Measurements from ENCODE around the gene HCN2.
"Not testable (repeated sequence)": the region's sequence is repeated elsewhere in the genome, so short reads cannot be mapped to it uniquely, and the experiment has no call there.

Gene HCN2

DNA sequence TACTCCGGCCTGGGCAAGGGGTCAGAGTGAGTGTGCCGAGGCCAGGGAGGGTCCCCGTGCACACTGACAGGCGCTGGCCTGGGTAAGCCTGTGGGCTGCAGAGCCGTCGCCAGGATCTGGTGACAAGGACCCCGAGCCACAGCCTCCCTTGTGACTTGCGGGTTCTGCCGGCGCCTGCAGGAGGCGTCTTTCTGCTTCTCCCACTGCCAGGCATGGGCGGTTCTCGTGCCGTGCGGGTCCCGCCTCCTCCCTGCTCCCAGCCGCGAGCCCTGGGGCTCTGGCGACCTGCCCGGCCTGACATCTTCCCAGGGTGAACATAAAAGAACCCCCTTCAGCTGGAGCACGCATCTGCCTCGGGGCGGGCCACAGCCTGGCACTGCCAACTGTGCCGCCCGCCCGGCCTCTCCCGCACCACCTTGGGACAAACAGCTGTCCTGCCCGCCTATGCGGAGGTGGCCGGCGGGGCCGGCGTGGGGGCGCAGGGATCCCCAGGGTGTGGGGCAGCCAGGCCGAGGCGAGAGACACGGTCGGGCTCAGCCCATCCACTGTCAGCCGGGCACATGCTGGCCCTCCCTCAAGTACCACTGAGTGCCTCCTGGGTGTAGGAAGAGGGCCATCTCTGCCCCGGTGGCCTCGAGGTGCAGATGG lies 1.5 kb upstream of the HCN2 start:
- DNase-seq = peak; percentile 80

DNA sequence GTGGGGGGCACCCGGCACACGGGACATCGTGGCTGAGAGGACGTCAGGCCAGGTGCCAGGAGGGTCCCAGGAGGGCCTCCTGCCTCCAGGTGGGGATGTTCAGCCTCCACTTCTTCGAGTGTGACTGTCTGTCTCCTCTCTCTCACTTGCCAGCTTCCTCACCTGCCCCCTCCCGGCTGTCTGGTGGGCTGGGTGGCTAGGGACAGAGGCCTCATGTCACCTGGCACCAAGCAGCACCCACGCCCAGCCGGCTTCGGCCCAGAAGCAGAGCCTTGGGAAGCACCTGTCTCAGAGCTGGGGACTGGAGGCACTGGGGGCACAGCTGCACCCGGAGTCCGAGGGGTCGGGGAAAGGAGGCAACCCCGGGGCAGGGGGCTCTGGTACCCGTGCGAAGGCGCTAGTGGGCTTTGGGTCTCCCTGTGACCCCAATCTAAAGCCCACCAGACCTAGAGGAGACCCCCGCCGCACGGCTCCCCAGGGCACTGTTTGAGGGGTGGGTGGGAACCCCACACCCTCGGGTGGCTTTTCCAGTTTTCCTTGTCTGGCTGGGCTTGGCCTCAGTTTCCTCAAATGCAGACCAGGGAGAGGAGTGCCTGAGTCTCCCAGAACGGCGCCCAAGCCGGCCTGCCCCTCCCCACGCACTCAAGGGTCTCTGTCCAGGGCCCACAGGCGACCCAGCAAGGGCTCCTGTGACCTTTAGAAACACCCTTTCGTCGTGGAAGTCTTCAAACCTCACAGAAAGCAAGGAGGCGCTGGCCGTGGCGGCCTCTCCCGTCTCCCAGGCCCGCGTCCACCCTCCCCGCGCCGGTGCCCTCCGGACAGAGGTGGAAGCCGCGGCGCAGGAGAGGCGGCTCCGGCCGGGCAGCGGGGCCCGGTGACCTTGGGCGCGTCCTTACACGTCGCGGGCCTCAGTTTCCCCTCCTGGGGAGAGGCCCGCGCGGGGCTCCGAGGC lies 664 bp upstream of the HCN2 start:
- DNase-seq = no peak

GRCh38 chr19:590396-590745 lies 690 bp downstream of the HCN2 start:
- no peak for DNase-seq

DNA sequence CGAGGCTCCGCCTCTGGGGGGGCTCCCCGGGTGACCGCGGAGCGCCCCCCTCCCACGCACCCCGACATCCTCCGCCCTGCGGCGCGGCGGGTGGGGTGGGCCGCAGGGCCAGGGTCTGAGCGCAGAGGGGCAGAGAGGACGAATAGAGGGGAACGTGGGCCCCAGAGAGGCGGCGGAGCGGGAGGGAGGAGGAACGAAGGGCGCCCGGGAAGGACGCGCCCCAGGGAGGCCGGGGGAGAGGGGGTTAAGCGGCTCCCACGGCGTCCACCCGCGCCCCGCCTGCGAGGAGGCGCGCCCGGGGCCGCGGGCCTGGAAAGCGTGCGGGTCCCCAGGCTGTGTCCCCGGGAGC lies 1.0 kb downstream of the HCN2 start:
- DNase-seq = no peak

DNA sequence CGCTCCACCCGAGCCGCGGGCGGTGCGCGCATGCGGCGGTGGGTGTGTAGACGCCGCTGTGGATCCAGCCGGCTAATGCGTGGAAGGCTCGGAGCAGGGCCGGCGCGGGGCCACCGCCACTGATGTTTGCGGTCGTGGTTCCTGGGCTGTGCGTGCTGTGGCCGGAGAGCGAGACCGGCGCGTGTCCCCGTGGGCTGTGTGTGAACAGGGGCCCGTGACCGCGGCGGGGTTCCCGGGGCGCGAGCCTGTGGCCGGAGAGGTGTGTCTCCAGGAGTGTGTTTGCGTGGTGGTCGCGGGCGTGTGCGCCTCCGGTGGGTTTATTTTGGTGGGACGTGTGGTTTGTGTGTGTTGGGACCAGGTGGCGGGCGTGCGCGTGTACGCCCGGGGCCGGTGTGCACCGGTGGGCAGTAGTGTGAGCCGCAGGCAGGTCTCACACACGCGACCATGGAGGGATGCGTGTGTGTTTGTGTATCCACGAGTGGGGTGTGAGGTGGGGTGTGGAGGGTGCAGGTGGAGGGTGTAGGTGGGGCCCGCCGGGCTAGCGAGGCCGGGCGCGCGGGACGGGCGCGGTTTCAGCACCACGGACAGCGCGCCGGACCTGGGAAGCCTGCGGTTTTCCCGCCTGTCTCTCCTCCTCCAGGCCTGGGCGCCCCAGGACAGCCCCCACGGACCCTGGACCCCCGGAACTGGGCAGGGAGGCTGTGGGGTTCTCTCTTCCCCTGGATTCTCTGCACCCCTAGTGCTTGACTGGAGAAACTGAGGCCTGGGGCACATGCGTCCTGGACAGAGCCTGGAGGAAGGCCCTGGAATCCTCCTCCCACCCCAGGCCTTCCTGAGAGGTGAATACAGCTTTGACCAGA lies 1.6 kb downstream of the HCN2 start:
- DNase-seq = no peak

DNA sequence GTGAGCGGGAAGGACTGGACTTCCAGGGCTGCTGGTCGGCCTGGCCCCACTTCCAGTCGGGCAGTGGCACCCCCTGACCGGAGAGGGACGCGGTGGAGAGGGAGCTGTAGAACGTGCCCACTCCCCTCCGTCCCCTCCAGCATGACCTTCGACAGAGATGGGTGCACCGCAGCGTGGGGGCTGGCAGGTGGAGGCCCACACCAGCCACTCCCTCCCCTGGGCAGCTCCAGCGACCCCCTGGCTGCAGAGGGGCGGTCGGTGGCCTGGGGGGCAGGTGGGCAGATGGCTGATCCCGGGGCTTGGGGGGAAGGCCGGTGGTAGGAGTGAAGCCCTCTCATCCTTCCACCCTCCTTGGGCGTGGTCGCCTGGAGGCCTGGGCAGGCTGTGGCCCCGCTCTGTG lies 2.4 kb downstream of the HCN2 start:
- no peak for DNase-seq

GRCh38 chr19:593055-593454 lies 3.4 kb downstream of the HCN2 start:
- DNase-seq = no peak

DNA sequence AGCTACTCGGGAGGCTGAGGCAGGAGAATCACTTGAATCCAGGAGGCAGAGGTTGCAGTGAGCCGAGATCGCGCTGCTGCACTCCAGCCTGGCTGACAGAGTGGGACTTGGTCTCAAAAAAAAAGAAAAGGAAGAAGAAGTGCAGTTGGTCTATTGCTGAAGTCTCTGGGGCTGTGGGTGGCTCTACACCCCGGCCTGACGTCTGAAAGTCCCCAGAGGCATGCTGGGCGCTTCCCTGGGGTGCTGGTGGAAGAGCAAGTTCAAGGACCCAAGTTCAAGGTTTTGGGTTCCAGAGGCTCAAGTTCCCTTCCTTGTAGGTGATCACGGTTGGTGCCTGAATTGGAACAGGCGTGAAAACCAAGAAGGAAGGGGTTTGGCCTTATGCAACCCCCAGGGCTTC lies 3.8 kb downstream of the HCN2 start:
- no peak for DNase-seq

GRCh38 chr19:594265-594870 lies 4.7 kb downstream of the HCN2 start:
- no peak for DNase-seq

DNA sequence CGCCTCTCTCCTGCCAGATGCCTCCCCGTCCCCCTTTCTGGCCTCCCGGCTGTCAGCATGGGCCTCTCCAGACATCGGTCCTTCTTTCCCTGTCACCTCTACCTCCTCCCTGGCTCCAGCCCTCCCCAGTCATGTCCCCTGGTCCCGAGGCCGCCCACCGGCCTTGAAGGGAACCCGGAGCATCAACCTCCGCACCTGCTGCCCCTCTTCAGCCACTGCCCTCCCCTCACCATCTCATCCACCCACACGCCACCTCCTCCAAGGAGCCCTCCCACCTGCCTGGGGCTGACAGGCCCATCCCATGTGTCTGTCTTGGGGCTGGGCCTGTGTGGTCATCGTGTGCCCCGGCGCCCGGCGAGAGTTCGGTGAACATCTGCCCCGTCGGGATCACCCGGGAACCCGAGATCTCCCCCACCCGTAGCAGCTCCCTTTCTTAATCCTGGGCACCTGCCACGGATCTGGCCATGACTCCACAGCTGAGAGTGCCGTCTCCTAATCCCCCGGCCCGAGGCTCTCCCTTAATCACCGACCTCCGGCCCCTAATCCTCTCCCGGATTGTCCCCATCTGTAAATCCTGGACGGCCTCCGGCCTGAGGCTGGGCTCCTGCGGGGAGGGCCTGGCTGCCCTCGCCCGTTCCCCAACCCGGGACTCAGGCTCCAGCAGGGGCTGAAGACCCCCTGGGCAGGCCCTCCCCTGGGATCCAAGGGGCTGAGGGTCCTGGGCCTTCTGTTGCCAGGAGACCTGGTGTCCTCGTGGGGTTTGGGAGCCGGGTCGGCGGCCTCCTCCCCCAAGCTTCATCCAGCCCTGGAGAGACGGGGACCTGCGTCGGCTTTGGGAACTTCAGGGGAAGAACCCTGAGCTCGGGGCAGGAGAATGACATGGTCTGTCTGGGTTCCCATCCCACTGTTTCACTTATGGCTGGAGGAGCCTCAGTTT lies 5.9 kb downstream of the HCN2 start:
- no peak for DNase-seq

- DNase-seq = no peak
Measured at GRCh38 chr19:596263-596655, 6.6 kb downstream of the HCN2 start.

- DNase-seq = peak; percentile 54
Measured at GRCh38 chr19:597406-598315, 8.0 kb downstream of the HCN2 start.

DNA sequence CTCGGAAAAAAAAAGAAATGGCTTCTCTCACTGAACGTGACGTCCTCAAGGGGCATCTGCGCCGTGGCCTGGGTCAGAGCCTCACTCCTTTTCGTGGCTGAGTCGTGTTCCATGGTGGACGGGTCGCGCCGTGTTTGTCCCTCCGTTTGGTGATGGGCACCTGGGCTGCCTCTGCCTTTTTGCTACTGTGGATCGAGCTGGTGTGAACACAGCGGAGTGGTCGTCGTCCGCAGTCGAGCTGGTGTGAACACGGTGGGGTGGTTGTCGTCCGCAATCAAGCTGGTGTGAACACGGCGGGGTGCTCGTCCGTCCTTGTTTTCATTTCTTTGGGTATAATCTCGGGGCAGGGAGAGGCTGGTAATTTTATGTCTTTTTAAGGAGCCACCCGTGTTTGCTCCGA lies 11.6 kb downstream of the HCN2 start:
- DNase-seq = no peak

DNA sequence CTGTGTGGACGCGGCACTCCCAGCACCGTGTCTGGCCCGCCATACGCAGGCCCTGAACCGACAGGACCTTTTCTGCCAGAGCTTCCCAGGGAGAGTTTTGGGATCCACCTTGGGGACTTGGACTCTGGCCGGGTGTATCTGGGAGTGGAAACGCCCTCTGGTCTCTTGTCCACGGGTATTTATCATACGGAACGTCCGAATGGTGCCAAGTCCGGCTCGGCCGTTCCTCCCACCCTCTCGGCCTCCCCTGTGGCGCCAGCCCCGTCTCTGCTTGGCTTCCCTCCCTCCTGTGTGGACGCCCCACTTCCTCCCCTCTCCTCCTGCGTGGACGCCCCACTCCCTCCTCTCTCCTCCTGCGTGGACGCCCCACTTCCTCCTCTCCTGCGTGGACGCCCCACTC lies 12.1 kb downstream of the HCN2 start:
- no peak for DNase-seq

GRCh38 chr19:602391-603301 lies 13.0 kb downstream of the HCN2 start:
- DNase-seq = no peak

- not testable (repeated sequence) for DNase-seq
Measured at GRCh38 chr19:603302-603639, 13.6 kb downstream of the HCN2 start.

GRCh38 chr19:603779-604178 lies 14.1 kb downstream of the HCN2 start:
- DNase-seq = peak; percentile 58

GRCh38 chr19:604355-604754 lies 14.7 kb downstream of the HCN2 start:
- DNase-seq = peak; percentile 81

GRCh38 chr19:605061-605971 lies 15.6 kb downstream of the HCN2 start:
- DNase-seq = peak; percentile 64

Measured in stimulated activated CD8-positive, alpha-beta memory T cell treated with anti-CD3 and anti-CD28 coated beads, Interleukin-4, amount 100 ng/mL, for 48 hours (primary cell).